ENCODE data around the gene DIAPH3. TPM values are rescaled to one million over a fixed set of nuclear protein-coding genes. Genes with fewer than 3 reads are reported as not detected.

DIAPH3 gene, protein sequence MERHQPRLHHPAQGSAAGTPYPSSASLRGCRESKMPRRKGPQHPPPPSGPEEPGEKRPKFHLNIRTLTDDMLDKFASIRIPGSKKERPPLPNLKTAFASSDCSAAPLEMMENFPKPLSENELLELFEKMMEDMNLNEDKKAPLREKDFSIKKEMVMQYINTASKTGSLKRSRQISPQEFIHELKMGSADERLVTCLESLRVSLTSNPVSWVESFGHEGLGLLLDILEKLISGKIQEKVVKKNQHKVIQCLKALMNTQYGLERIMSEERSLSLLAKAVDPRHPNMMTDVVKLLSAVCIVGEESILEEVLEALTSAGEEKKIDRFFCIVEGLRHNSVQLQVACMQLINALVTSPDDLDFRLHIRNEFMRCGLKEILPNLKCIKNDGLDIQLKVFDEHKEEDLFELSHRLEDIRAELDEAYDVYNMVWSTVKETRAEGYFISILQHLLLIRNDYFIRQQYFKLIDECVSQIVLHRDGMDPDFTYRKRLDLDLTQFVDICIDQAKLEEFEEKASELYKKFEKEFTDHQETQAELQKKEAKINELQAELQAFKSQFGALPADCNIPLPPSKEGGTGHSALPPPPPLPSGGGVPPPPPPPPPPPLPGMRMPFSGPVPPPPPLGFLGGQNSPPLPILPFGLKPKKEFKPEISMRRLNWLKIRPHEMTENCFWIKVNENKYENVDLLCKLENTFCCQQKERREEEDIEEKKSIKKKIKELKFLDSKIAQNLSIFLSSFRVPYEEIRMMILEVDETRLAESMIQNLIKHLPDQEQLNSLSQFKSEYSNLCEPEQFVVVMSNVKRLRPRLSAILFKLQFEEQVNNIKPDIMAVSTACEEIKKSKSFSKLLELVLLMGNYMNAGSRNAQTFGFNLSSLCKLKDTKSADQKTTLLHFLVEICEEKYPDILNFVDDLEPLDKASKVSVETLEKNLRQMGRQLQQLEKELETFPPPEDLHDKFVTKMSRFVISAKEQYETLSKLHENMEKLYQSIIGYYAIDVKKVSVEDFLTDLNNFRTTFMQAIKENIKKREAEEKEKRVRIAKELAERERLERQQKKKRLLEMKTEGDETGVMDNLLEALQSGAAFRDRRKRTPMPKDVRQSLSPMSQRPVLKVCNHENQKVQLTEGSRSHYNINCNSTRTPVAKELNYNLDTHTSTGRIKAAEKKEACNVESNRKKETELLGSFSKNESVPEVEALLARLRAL
- 1.5 and 8.8 TPM in 2 replicates for total RNA-seq

DNA sequence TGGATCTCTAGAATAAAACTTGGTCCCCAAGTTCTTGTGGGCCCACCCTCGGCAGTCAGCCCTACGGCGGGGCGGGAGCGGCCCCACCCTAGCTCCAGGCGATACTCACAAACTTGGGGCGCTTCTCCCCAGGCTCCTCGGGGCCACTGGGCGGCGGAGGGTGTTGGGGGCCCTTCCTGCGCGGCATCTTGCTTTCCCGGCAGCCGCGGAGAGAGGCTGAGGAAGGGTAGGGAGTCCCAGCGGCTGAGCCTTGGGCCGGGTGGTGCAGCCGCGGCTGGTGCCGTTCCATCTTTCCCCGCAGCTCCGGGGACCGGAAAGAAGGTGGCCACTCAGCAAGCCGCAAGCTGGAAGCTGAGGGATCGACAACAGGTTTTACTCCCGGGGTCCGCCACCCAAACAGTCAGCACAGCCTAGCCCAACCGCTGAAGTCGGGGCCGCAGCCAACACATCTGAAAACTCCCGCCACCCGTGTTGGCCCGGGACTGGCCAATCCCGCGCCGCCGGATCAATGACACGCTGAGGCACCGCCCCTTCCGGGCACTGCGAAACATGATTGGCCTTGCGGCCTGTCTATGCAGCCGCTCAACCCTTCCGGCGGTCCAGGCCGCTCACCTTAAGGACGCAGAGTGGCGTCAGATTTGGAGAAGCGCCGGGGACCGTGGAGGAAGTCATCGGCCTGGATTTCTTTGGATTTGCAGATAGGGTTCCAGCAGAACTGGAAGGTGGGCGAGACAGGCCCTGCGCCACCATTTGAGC, at the start of gene DIAPH3:
DIAPH3 (minus strand) TSS at position 451 of the 756 bp plus-strand sequence; CDS start at position 289, 162 bp downstream.

Other genes starting within 250 kb of the DIAPH3 start
- 7.6 and 11.4 TPM in 2 replicates for gene TDRD3, start 233.3 kb upstream of the DIAPH3 start, total RNA-seq

Data from pericardium fibroblast (primary cell).